H1 (cell line): ENCODE data around the gene ADNP. TPM values are rescaled to one million over a fixed set of nuclear protein-coding genes. Genes with fewer than 3 reads are reported as not detected.

Experiments
- CTCF ChIA-PET: fragments of 300-600 bp; sonication (Branson Sonifier 250); formaldehyde crosslinking; loops from one replicate; lab custom pipeline; 2021; ENCODE audit not compliant: partially characterized antibody; lab: Charles Lee
- POLR2A ChIA-PET: fragments of 300-600 bp; sonication (Branson Sonifier 250); formaldehyde crosslinking; loops from one replicate; lab custom pipeline; 2021; ENCODE audit warnings: inconsistent platforms; ENCODE audit not compliant: partially characterized antibody; lab: Charles Lee
- DNase-seq, 2 experiments: peaks; one replicate each; pipeline versions ENCODE4 v3.0.0 to v3.0.0-alpha.2; 2010 to 2022; ENCODE audit warnings: low spot score in 2 of 2, low read depth in 1 of 2, mixed read lengths in 1 of 2
- FAIRE-seq: peaks from 2 replicates; lab custom pipeline; 2011; peaks lifted over from hg19 to GRCh38; lab: Jason Lieb, UNC
- H2AFZ ChIP-seq: 2 replicates; pipeline ENCODE4 v1.8.1; 2012; ENCODE audit warnings: low read length, inconsistent platforms
- H2AK5ac ChIP-seq: 2 replicates; pipeline ENCODE4 v1.6.1; 2013; ENCODE audit warnings: low read depth, low read length
- H2BK120ac ChIP-seq: replicated peaks from 2 replicates; pipeline ENCODE3; 2013; ENCODE audit warnings: low read depth, low read length, inconsistent platforms
- H2BK12ac ChIP-seq: 2 replicates; pipeline ENCODE4 v1.6.1; 2013; ENCODE audit warnings: low read depth, low read length
- H2BK15ac ChIP-seq: 2 replicates; pipeline ENCODE4 v1.6.1; 2013; ENCODE audit warnings: low read length
- H2BK20ac ChIP-seq: 2 replicates; pipeline ENCODE4 v1.6.1; 2013; ENCODE audit warnings: low read length
- H2BK5ac ChIP-seq: 2 replicates; pipeline ENCODE4 v1.6.1; 2013; ENCODE audit warnings: low read depth, low read length
- H3K14ac ChIP-seq: 2 replicates; pipeline ENCODE4 v1.6.1; 2013; ENCODE audit warnings: inconsistent platforms; ENCODE audit not compliant: insufficient read length
- H3K18ac ChIP-seq: 2 replicates; pipeline ENCODE4 v1.6.1; 2013; ENCODE audit warnings: low read length; ENCODE audit errors: extremely low read depth
- H3K23ac ChIP-seq: 2 replicates; pipeline ENCODE4 v1.6.1; 2013; ENCODE audit warnings: inconsistent platforms; ENCODE audit not compliant: insufficient read length
- H3K23me2 ChIP-seq: 2 replicates; pipeline ENCODE4 v1.6.1; 2013; ENCODE audit warnings: low read depth, low read length
- H3K27ac ChIP-seq: 2 replicates; pipeline ENCODE4 v1.6.1; 2011; ENCODE audit warnings: low read depth, low read length, inconsistent platforms
- H3K27me3 ChIP-seq, 4 experiments: replicated peaks in 1 of 4; 1 replicate in 1 of 4; 2 replicates in 3 of 4; pipeline versions ENCODE4 v1.6.1 to v1.8.1; 2011 to 2013; ENCODE audit warnings: low read length in 3 of 4, mild to moderate bottlenecking in 3 of 4, inconsistent platforms in 2 of 4, mixed read lengths in 2 of 4, moderate library complexity in 1 of 4; ENCODE audit not compliant: control insufficient read depth in 3 of 4, insufficient read depth in 3 of 4; ENCODE audit errors: extremely low read depth in 1 of 4
- H3K36me3 ChIP-seq, 4 experiments: 2 replicates each; pipeline versions ENCODE4 v1.6.1 to v1.8.1; 2011 to 2013; ENCODE audit warnings: mild to moderate bottlenecking in 4 of 4, low read length in 3 of 4, moderate library complexity in 2 of 4, control low read depth in 1 of 4, inconsistent platforms in 1 of 4; ENCODE audit not compliant: insufficient read depth in 4 of 4, control insufficient read depth in 2 of 4
- H3K4ac ChIP-seq: replicated peaks from 2 replicates; pipeline ENCODE3; 2013; ENCODE audit warnings: low read length, low read depth, mixed read lengths, inconsistent platforms; ENCODE audit not compliant: insufficient read length
- H3K4me1 ChIP-seq, 4 experiments: replicated peaks in 1 of 4; 1 replicate in 1 of 4; 2 replicates in 3 of 4; pipeline versions ENCODE4 v1.6.1 to v1.8.1; 2011 to 2013; ENCODE audit warnings: low read length in 3 of 4, inconsistent platforms in 2 of 4, mixed read lengths in 1 of 4; ENCODE audit not compliant: insufficient read depth in 4 of 4, control insufficient read depth in 3 of 4
- H3K4me2 ChIP-seq, 2 experiments: 2 replicates each; pipeline versions ENCODE4 v1.6.1 to v1.8.1; 2011 to 2013; ENCODE audit warnings: low read depth in 2 of 2, low read length in 2 of 2, control low read depth in 1 of 2, inconsistent platforms in 1 of 2, mild to moderate bottlenecking in 1 of 2; ENCODE audit not compliant: insufficient read depth in 1 of 2
- H3K4me3 ChIP-seq, 4 experiments: fragments of 200-600, 300-600 bp in 1 of 4; sonication (generic), shearing (Covaris generic), sonication (Bioruptor Twin) in 1 of 4; 2 replicates each; pipeline versions ENCODE4 v1.5.1 to v1.8.1; 2011 to 2016; ENCODE audit warnings: low read length in 4 of 4, low read depth in 3 of 4, control low read depth in 2 of 4, inconsistent platforms in 2 of 4, mild to moderate bottlenecking in 2 of 4, mixed read lengths in 1 of 4, moderate library complexity in 1 of 4; ENCODE audit not compliant: insufficient read depth in 2 of 4; ENCODE audit errors: extremely low read depth in 1 of 4
- H3K56ac ChIP-seq: replicated peaks from 2 replicates; pipeline ENCODE3; 2013; ENCODE audit warnings: low read depth, mild to moderate bottlenecking, mixed read lengths, low read length, inconsistent platforms; ENCODE audit not compliant: insufficient read length
- H3K79me1 ChIP-seq: 2 replicates; pipeline ENCODE4 v1.6.1; 2013; ENCODE audit warnings: low read depth, low read length, control low read depth
- H3K79me2 ChIP-seq, 2 experiments: 2 replicates each; pipeline versions ENCODE4 v1.6.1 to v1.8.1; 2012 to 2013; ENCODE audit warnings: low read length in 2 of 2, mild to moderate bottlenecking in 2 of 2, inconsistent platforms in 1 of 2; ENCODE audit not compliant: insufficient read depth in 2 of 2, control insufficient read depth in 1 of 2
- H3K9ac ChIP-seq, 4 experiments: replicated peaks in 1 of 4; 1 replicate in 1 of 4; 2 replicates in 3 of 4; pipeline versions ENCODE4 v1.6.1 to v1.8.1; 2011 to 2013; ENCODE audit warnings: low read depth in 3 of 4, low read length in 3 of 4, control low read depth in 2 of 4, mild to moderate bottlenecking in 2 of 4, moderate library complexity in 2 of 4, inconsistent platforms in 1 of 4; ENCODE audit errors: extremely low read depth in 1 of 4
- H3K9me3 ChIP-seq, 2 experiments: 2 replicates each; pipeline versions ENCODE4 v1.6.1 to v1.8.1; 2012 to 2013; ENCODE audit warnings: mild to moderate bottlenecking in 2 of 2, moderate library complexity in 2 of 2, control low read depth in 1 of 2, inconsistent platforms in 1 of 2, low read depth in 1 of 2, low read length in 1 of 2, mixed read lengths in 1 of 2; ENCODE audit not compliant: insufficient read depth in 2 of 2
- H4K20me1 ChIP-seq, 2 experiments: replicated peaks in 1 of 2; 2 replicates each; pipeline versions ENCODE3 to v1.8.1; 2011 to 2013; ENCODE audit warnings: inconsistent platforms in 2 of 2, low read length in 2 of 2, mild to moderate bottlenecking in 1 of 2; ENCODE audit not compliant: insufficient read depth in 2 of 2, control insufficient read depth in 1 of 2
- H4K5ac ChIP-seq: 2 replicates; pipeline ENCODE4 v1.6.1; 2013; ENCODE audit warnings: low read length, low read depth, mixed read lengths, inconsistent platforms; ENCODE audit not compliant: insufficient read length
- H4K8ac ChIP-seq: 2 replicates; pipeline ENCODE4 v1.8.0; 2013; ENCODE audit warnings: mild to moderate bottlenecking, moderate library complexity, low read length, inconsistent platforms; ENCODE audit not compliant: insufficient read depth; ENCODE audit errors: extremely low read depth
- H4K91ac ChIP-seq: replicated peaks from 2 replicates; pipeline ENCODE3; 2013; ENCODE audit warnings: low read length, mixed read lengths, inconsistent platforms; ENCODE audit not compliant: insufficient read length
- CHD1 ChIP-seq: IDR thresholded peaks from 2 replicates; pipeline ENCODE4 v1.6.1; 2012; ENCODE audit warnings: low read depth, low read length, improper control_type of control experiment
- EGR1 ChIP-seq: IDR thresholded peaks from 2 replicates; pipeline ENCODE4 v1.6.1; 2011; ENCODE audit warnings: low read depth, low read length, borderline replicate concordance
- FOSL1 ChIP-seq: IDR thresholded peaks from 2 replicates; pipeline ENCODE4 v1.6.1; 2011; ENCODE audit warnings: mild to moderate bottlenecking, low read depth, low read length, moderate library complexity; ENCODE audit not compliant: insufficient read depth
- HDAC2 ChIP-seq, 2 experiments: fragments of 300-600 bp in 1 of 2; sonication (generic) in 1 of 2; IDR thresholded peaks; 2 replicates each; pipeline ENCODE4 v1.6.1; 2011 to 2012; ENCODE audit warnings: low read depth in 2 of 2, low read length in 2 of 2, mild to moderate bottlenecking in 2 of 2, moderate library complexity in 2 of 2, borderline replicate concordance in 1 of 2, inconsistent platforms in 1 of 2
- JUN ChIP-seq: IDR thresholded peaks from 2 replicates; pipeline ENCODE4 v1.6.1; 2011; ENCODE audit warnings: low read depth, mild to moderate bottlenecking, improper control_type of control experiment, low read length
- KDM5A ChIP-seq: fragments of 200-600 bp; IDR thresholded peaks from 2 replicates; pipeline ENCODE4 v1.7.1; 2012; ENCODE audit warnings: mild to moderate bottlenecking, low read length, inconsistent platforms, mixed read lengths
- MAFK ChIP-seq: IDR thresholded peaks from 2 replicates; pipeline ENCODE4 v1.6.1; 2012; ENCODE audit warnings: low read depth, mild to moderate bottlenecking, improper control_type of control experiment, low read length
- SIX5 ChIP-seq: IDR thresholded peaks from 2 replicates; pipeline ENCODE4 v1.6.1; 2011; ENCODE audit warnings: mild to moderate bottlenecking, low read depth, low read length
- SRF ChIP-seq: IDR thresholded peaks from 2 replicates; pipeline ENCODE4 v1.6.1; 2011; ENCODE audit warnings: mild to moderate bottlenecking, low read depth, low read length, moderate library complexity
- TCF12 ChIP-seq: IDR thresholded peaks from 2 replicates; pipeline ENCODE4 v1.6.1; 2011; ENCODE audit warnings: low read depth, mild to moderate bottlenecking, low read length
- ZNF274 ChIP-seq: IDR thresholded peaks from 2 replicates; pipeline ENCODE4 v1.7.0; 2012; ENCODE audit warnings: low read length, borderline replicate concordance; ENCODE audit errors: extremely low read depth
- WGBS, 2 experiments: shearing (Covaris generic) in 1 of 2; methylation state at CpG; one replicate each; pipeline versions ENCODE4 v1.1.6 to v1.1.7; 2013 to 2015; ENCODE audit warnings: low lambda C conversion rate in 2 of 2, mixed read lengths in 2 of 2, inconsistent platforms in 1 of 2, low coverage in 1 of 2, missing lambda C conversion rate in 1 of 2; ENCODE audit not compliant: insufficient replicate concordance in 2 of 2, insufficient coverage in 1 of 2, insufficient read length in 1 of 2; ENCODE audit errors: extremely low coverage in 1 of 2, missing lambda C conversion rate in 1 of 2; 5-methylcytosine and 5-hydroxymethylcytosine counted together
- polyA plus RNA-seq, 7 experiments: library from polyadenylated mRNA; depleted of rRNA in 3 of 7; stranded (reverse) in 5 of 7; unstranded in 2 of 7; fragments of >200 nt in 5 of 7; fragments of 200-250 nt in 2 of 7; gene quantifications; 1 replicate in 5 of 7; 2 replicates in 1 of 7; 4 replicates in 1 of 7; pipeline versions ENCODE4 v1.2.1 to v1.2.3, GENCODE V29; 2011 to 2013; ENCODE audit warnings: missing spikeins in 2 of 7, mixed read lengths in 2 of 7
- total RNA-seq: library from RNA; stranded (reverse); fragmentation: NEBNext Ultra II Directional; extraction: Animal tissue kit (Norgen Biotek cat#: 25700); gene quantifications from 2 replicates; pipeline ENCODE4 v1.2.1, GENCODE V29; 2021
- TF ChIP-seq, protein P1 (sequence below): IDR thresholded peaks from 2 replicates; pipeline ENCODE4 v1.6.1; 2012; ENCODE audit warnings: low read length, inconsistent platforms

ADNP gene
- total and polyA plus RNA-seq, 2 of the 8 experiments (the other 6 are each of a cell fraction or from before 2014, with no cell fraction given): 31.6 to 123 TPM

DNA sequence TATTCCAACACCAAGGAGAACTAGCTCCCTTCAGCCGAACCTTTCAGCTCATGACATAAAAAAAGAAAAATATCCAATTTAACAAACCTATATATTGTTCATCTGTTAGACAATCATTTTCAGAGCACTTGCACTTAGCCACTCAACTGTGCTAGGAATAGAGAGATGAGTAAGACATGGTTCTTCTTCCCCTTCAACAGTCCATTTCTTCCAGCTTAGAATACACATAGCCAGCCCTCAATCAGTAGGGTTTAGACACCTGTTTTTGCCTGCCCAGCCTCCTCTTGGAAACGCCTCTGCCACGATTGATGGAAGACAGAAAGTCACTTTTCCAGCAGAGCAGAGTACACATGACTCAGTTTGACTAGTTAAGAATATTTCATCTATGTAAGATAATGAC is 21.8 kb downstream of the ADNP start:
- no peak for DNase-seq
- no peak overlapping the region for H4K5ac ChIP-seq
- CTCF ChIA-PET: interaction anchor here (0.7 to 3.9 kb wide), 7 partner anchors 10 to 456 kb away, joined by 3 to 14 read pairs (median 5); partner anchors contain the start of genes ADNP and BCAS4
- no peak for TF ChIP-seq TCF12
- TF ChIP-seq HDAC2 (IDR thresholded peaks at IDR 0.05; ENCODE audit: borderline replicate concordance in 1 of 2, low read depth in 2 of 2, low read length in 2 of 2): no peak
- TF ChIP-seq MAFK: no peak
- TF ChIP-seq FOSL1: no peak
- no peak for TF ChIP-seq EGR1
- no peak for TF ChIP-seq SRF
- no peak for TF ChIP-seq JUN
- no peak for TF ChIP-seq CHD1
- no peak for TF ChIP-seq KDM5A
- TF ChIP-seq, protein P1, sequence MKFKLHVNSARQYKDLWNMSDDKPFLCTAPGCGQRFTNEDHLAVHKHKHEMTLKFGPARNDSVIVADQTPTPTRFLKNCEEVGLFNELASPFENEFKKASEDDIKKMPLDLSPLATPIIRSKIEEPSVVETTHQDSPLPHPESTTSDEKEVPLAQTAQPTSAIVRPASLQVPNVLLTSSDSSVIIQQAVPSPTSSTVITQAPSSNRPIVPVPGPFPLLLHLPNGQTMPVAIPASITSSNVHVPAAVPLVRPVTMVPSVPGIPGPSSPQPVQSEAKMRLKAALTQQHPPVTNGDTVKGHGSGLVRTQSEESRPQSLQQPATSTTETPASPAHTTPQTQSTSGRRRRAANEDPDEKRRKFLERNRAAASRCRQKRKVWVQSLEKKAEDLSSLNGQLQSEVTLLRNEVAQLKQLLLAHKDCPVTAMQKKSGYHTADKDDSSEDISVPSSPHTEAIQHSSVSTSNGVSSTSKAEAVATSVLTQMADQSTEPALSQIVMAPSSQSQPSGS: no peak
- TF ChIP-seq SIX5: no peak
- TF ChIP-seq ZNF274: no peak

More for the DNA sequence above, 21.8 kb downstream of the ADNP start:
- Histone ChIP-seq H4K8ac (no peak overlapping the region), H2AK5ac (no peak overlapping the region), H3K4me1 (peaks cover 0 to 3% (median 2%) of the 10 kb centered on the region in 4 experiments; a peak in 1 of 7 replicates), H2BK15ac (no peak overlapping the region), H3K18ac (no peak overlapping the region), H2BK120ac (no peak overlapping the region), H3K36me3 (peaks cover 0 to 20% (median under 1%) of the 10 kb centered on the region in 4 experiments; a peak in 4 of 8 replicates), H2AFZ (no peak overlapping the region), H3K56ac (no peak overlapping the region), H3K9ac (no peak overlapping the region), H3K4ac (no peak overlapping the region), H2BK5ac (no peak overlapping the region), H3K27me3 (no peaks in the 10 kb centered on the region), H3K23me2 (no peaks in the 10 kb centered on the region), H3K23ac (no peak overlapping the region), H3K4me2 (no peak overlapping the region), H3K27ac (no peak overlapping the region), H2BK12ac (no peak overlapping the region), H3K14ac (no peak overlapping the region), H3K79me2 (peaks cover 62 to 100% of the 10 kb centered on the region in 2 experiments), H3K9me3 (no peaks in the 10 kb centered on the region), H3K4me3 (no peak overlapping the region), H4K20me1 (peaks cover 35 to 52% of the 10 kb centered on the region in 2 experiments), H3K79me1 (peaks cover 2% of the 10 kb centered on the region; the same call in 1 of the 2 replicates), H4K91ac (no peak overlapping the region), H2BK20ac (no peak overlapping the region)
- 89% methylated on average over 3 of the region's 3 CpGs; no CpG with 5 or more reads in 1 of the 2 experiments for WGBS, 2 experiments
- FAIRE-seq: no peak
- POLR2A ChIA-PET: interaction anchor here (0.7 to 13.0 kb wide), 6 partner anchors 9 to 110 kb away, joined by 3 to 206 read pairs (median 4); partner anchors contain the start of gene ADNP
